ENCODE data around the gene CYP3A4.

DNA sequence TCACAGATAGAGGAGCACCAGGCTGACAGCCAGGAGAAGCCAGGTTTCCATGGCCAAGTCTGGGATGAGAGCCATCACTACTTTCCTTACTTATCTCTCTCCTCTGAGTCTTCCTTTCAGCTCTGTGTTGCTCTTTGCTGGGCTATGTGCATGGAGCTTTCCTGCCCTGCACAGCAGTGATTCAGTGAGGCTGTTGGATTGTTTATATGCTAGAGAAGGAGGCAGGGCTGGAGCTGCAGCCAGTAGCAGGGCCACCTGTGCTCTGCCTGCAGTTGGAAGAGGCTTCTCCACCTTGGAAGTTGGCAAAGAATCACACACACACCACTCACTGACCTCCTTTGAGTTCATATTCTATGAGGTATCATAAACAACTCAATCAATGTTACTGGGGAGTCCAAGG, at the start of gene CYP3A4:
- TF ChIP-seq MYBL2 (IDR thresholded peaks at IDR 0.05; ENCODE audit: low read depth) (no peak), MYBL2 (CRISPR knock-in tag; IDR thresholded peaks at IDR 0.05; ENCODE audit: borderline replicate concordance) (no peak), MAX (CRISPR knock-in tag; IDR thresholded peaks at IDR 0.05) (no peak), ELF2 (CRISPR knock-in tag; IDR thresholded peaks at IDR 0.05) (no peak), ZNF57 (CRISPR knock-in tag; IDR thresholded peaks at IDR 0.05) (no peak), JUNB (CRISPR knock-in tag; conservative IDR thresholded peaks at IDR 0.05) (no peak), ILK (tag; IDR thresholded peaks at IDR 0.05; ENCODE audit: borderline replicate concordance, low read depth) (no peak)
- TF ChIP-seq, protein P1, sequence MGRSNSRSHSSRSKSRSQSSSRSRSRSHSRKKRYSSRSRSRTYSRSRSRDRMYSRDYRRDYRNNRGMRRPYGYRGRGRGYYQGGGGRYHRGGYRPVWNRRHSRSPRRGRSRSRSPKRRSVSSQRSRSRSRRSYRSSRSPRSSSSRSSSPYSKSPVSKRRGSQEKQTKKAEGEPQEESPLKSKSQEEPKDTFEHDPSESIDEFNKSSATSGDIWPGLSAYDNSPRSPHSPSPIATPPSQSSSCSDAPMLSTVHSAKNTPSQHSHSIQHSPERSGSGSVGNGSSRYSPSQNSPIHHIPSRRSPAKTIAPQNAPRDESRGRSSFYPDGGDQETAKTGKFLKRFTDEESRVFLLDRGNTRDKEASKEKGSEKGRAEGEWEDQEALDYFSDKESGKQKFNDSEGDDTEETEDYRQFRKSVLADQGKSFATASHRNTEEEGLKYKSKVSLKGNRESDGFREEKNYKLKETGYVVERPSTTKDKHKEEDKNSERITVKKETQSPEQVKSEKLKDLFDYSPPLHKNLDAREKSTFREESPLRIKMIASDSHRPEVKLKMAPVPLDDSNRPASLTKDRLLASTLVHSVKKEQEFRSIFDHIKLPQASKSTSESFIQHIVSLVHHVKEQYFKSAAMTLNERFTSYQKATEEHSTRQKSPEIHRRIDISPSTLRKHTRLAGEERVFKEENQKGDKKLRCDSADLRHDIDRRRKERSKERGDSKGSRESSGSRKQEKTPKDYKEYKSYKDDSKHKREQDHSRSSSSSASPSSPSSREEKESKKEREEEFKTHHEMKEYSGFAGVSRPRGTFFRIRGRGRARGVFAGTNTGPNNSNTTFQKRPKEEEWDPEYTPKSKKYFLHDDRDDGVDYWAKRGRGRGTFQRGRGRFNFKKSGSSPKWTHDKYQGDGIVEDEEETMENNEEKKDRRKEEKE (IDR thresholded peaks at IDR 0.05; ENCODE audit: borderline replicate concordance in 1 of 2, control insufficient read depth in 1 of 2, low read depth in 2 of 2, low read length in 1 of 2) = no peak

Data from K562 (cell line).